Osteoblast (primary cell): ENCODE data around the gene DAAM2. TPM values are rescaled to one million over a fixed set of nuclear protein-coding genes. Genes with fewer than 3 reads are reported as not detected.
A peak's percentile ranks its signal among the peaks of the same experiment; 100 is the strongest.

Experiments
- DNase-seq: peaks from one replicate; pipeline ENCODE4 v3.0.0; 2011; ENCODE audit warnings: low spot score, mixed read lengths; ENCODE audit not compliant: insufficient read length; ENCODE audit errors: missing footprints
- H2AFZ ChIP-seq: 2 replicates; pipeline ENCODE4 v1.6.0; 2011; ENCODE audit warnings: mild to moderate bottlenecking, low read length
- H3K27ac ChIP-seq: 2 replicates; pipeline ENCODE4 v1.5.1; 2011; ENCODE audit warnings: mild to moderate bottlenecking, low read depth, low read length, moderate library complexity
- H3K27me3 ChIP-seq: 2 replicates; pipeline ENCODE4 v1.6.0; 2012; ENCODE audit warnings: mild to moderate bottlenecking, control low read depth, inconsistent platforms, low read length, moderate library complexity; ENCODE audit not compliant: insufficient read depth
- H3K36me3 ChIP-seq: 2 replicates; pipeline ENCODE4 v1.5.1; 2011; ENCODE audit warnings: mild to moderate bottlenecking, low read length, control low read depth, moderate library complexity; ENCODE audit not compliant: insufficient read depth
- H3K4me1 ChIP-seq: 2 replicates; pipeline ENCODE4 v1.5.1; 2011; ENCODE audit warnings: mild to moderate bottlenecking, low read length, control low read depth, moderate library complexity; ENCODE audit not compliant: insufficient read depth
- H3K4me2 ChIP-seq: 2 replicates; pipeline ENCODE4 v1.6.0; 2011; ENCODE audit warnings: mild to moderate bottlenecking, low read length; ENCODE audit not compliant: insufficient read depth
- H3K4me3 ChIP-seq: fragments of 200-600 bp; sonication (generic); 3 replicates; pipeline ENCODE4 v1.5.1; 2012; ENCODE audit warnings: mild to moderate bottlenecking, low read length, inconsistent platforms; ENCODE audit not compliant: insufficient read depth
- H3K79me2 ChIP-seq: 2 replicates; pipeline ENCODE4 v1.6.0; 2012; ENCODE audit warnings: mild to moderate bottlenecking, low read length, control low read depth, inconsistent platforms; ENCODE audit not compliant: insufficient read depth
- H3K9me3 ChIP-seq: 2 replicates; pipeline ENCODE4 v1.5.1; 2011; ENCODE audit warnings: low read depth, low read length, control low read depth
- H4K20me1 ChIP-seq: 2 replicates; pipeline ENCODE4 v1.6.0; 2012; ENCODE audit warnings: mild to moderate bottlenecking, low read length, control low read depth; ENCODE audit not compliant: insufficient read depth
- total RNA-seq: library from RNA; depleted of rRNA; stranded (reverse); fragments of >200 nt; gene quantifications from 2 replicates; pipeline ENCODE4 v1.2.3, GENCODE V29; 2012
- TF ChIP-seq, protein P1 (sequence below): IDR thresholded peaks from 2 replicates; pipeline ENCODE4 v1.5.1; 2011; ENCODE audit warnings: mild to moderate bottlenecking, low read depth, low read length, moderate library complexity; ENCODE audit errors: extremely low read depth

Gene DAAM2
- total RNA-seq, 1 donor = 29.0 TPM

DNA sequence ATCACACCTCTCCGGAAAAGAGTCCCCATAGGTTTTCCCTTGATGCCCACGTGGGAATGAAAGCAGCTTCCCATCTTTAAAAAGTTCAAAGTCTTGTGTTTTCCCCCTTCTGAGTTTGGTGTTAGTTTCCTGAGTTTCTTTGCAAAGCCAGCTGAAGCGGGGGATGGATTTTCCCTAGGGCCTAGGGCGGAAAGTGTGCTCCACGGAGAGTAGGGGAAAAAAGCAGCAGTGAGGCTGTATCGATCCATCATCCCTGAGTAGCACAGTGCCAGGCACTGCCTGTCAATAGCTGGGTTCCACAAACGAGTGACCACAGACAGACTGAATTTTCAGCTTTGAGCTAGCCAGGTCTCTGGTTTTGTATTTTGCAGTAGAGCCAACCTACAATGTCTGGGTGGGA, 1.3 kb downstream of the DAAM2 start:
- peak overlapping the region; percentile 84 for H3K4me3 ChIP-seq
- H4K20me1 ChIP-seq = peaks cover 5% of the 10 kb centered on the region
- peak overlapping the region; percentile 46 for H3K27ac ChIP-seq
- no peaks in the 10 kb centered on the region for H3K9me3 ChIP-seq
- H2AFZ ChIP-seq = peak overlapping the region; percentile 76
- H3K4me1 ChIP-seq = peaks cover 26% of the 10 kb centered on the region
- peaks cover 16% of the 10 kb centered on the region for H3K79me2 ChIP-seq
- H3K4me2 ChIP-seq = peak overlapping the region; percentile 92
- DNase-seq = peak; percentile 50
- H3K27me3 ChIP-seq = no peaks in the 10 kb centered on the region
- H3K36me3 ChIP-seq = no peaks in the 10 kb centered on the region
- TF ChIP-seq, protein P1, sequence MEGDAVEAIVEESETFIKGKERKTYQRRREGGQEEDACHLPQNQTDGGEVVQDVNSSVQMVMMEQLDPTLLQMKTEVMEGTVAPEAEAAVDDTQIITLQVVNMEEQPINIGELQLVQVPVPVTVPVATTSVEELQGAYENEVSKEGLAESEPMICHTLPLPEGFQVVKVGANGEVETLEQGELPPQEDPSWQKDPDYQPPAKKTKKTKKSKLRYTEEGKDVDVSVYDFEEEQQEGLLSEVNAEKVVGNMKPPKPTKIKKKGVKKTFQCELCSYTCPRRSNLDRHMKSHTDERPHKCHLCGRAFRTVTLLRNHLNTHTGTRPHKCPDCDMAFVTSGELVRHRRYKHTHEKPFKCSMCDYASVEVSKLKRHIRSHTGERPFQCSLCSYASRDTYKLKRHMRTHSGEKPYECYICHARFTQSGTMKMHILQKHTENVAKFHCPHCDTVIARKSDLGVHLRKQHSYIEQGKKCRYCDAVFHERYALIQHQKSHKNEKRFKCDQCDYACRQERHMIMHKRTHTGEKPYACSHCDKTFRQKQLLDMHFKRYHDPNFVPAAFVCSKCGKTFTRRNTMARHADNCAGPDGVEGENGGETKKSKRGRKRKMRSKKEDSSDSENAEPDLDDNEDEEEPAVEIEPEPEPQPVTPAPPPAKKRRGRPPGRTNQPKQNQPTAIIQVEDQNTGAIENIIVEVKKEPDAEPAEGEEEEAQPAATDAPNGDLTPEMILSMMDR = no peak

DNA sequence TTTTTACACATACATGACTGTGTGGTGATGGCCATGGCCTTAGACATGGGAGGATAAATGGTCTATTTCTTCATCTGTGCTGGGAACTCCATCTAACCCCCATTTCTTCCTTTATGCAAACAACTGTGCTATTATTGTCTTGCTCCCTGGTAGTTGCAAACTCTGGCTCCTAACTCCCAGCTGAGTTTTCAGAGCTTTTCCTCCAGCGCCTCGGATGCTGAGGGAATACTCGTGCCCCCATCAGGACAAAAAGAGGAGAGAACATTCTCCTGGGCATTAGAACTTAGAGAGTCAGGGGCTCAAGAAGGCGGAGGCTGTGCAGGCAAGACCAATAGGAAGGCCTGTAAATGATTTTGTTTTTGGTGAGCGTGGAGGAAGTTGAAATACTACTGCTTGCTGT, 2.1 kb downstream of the DAAM2 start:
- peaks cover 18% of the 10 kb centered on the region for H3K79me2 ChIP-seq
- H3K27me3 ChIP-seq = no peaks in the 10 kb centered on the region
- H3K4me1 ChIP-seq = peaks cover 26% of the 10 kb centered on the region
- H3K4me3 ChIP-seq = peak overlapping the region; percentile 84
- TF ChIP-seq, protein P1 = no peak
- no peak overlapping the region for H2AFZ ChIP-seq
- H3K27ac ChIP-seq = no peak overlapping the region
- no peaks in the 10 kb centered on the region for H3K36me3 ChIP-seq
- peak overlapping the region; percentile 92 for H3K4me2 ChIP-seq
- peaks cover 5% of the 10 kb centered on the region for H4K20me1 ChIP-seq
- no peaks in the 10 kb centered on the region for H3K9me3 ChIP-seq
- no peak for DNase-seq

DNA sequence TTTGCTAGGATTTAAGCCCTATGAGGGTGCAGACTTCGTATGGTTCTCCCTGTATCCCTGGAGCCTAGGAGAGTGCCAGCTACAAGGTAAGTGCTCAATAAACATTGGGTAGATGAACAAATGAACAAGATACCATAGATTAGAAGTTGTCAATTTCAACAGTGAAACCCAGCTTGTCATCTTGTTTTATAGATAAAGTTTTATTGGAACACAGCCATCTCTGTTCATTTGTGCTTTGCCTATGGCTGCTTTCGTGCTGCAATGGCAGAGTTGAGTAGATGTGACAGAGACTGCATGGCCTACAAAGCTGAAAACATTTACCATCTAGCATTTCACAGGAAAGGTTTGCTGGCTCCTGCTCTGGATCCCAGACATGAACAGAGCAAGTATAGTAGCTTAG, 5.6 kb downstream of the DAAM2 start:
- no peak overlapping the region for H3K4me3 ChIP-seq
- H3K4me2 ChIP-seq = no peak overlapping the region
- no peaks in the 10 kb centered on the region for H3K36me3 ChIP-seq
- peaks cover 26% of the 10 kb centered on the region for H3K79me2 ChIP-seq
- no peak overlapping the region for H2AFZ ChIP-seq
- peaks cover 22% of the 10 kb centered on the region for H3K4me1 ChIP-seq
- DNase-seq = no peak
- no peaks in the 10 kb centered on the region for H3K27me3 ChIP-seq
- H3K9me3 ChIP-seq = no peaks in the 10 kb centered on the region
- no peak overlapping the region for H3K27ac ChIP-seq
- peaks cover 18% of the 10 kb centered on the region for H4K20me1 ChIP-seq
- TF ChIP-seq, protein P1 = no peak

DNA sequence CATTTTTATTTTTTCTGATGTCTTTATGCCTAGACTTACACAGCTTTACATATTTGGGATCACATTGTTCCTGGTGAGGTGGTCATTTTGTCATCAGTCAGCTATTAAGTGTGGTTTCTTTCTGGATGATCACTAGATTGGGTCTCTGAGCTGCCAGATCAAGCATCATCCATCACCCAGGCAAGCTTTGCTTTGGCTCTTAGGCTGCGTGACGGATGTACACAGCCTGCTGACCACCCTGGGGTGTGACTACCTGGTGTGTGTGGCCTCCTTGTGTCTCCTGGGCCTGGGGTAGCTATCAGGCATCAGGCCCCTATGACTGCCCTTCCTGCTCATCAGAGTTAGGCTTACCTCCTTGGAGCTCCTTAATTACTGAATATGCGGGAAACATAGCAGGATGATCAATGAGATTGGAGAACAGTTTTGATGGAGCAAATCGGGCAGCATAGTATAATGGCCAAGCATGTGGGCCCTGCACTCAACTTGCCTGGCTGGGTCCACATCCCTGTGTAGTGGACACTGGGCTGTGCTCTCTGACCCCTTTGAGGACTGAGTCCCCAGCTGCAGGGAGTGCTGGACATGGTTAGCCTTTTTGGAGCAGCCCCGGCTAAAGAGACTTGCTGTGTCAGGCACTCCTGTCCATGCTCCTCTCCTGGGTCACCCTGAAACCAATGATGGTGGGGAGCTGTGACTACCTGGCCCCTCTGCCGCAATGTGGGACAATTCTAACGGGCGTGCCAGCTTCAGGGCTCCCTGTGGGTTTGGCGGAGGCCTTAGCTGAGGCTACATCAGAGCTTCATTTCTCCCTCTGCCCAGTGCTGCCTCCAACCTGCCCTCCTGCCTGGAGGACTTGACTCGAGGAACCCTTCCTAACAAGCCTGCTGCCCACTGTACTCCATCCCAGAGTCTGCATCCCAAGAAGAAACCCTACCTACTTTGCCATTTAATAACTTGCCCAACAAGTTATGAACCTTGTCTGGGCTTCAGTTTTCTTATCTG, 8.2 kb downstream of the DAAM2 start:
- Histone ChIP-seq H3K27me3 (no peaks in the 10 kb centered on the region), H3K79me2 (peaks cover 17% of the 10 kb centered on the region), H2AFZ (no peak overlapping the region), H3K4me2 (no peak overlapping the region), H3K27ac (no peak overlapping the region), H3K4me3 (no peak overlapping the region), H4K20me1 (peaks cover 14% of the 10 kb centered on the region), H3K4me1 (peaks cover 28% of the 10 kb centered on the region), H3K36me3 (no peaks in the 10 kb centered on the region), H3K9me3 (no peaks in the 10 kb centered on the region)
- no peak for DNase-seq
- TF ChIP-seq, protein P1 = no peak
